ENCODE measurements around the gene COMTD1. TPM values are rescaled to one million over a fixed set of nuclear protein-coding genes. Genes with fewer than 3 reads are reported as not detected.
"Not testable (repeated sequence)": the region's sequence is repeated elsewhere in the genome, so short reads cannot be mapped to it uniquely, and the experiment has no call there.

The COMTD1 gene
- total RNA-seq, 5 donors from 2014 or later (not counting 1 experiment from before 2014, with no cell fraction given) = 11.2 to 39.0 (median 33.8) TPM

GRCh38 chr10:75208181-75208580, 27.6 kb downstream of the COMTD1 start:
- H3K36me3 Mint-ChIP-seq = peaks cover 14% of the 10 kb centered on the region
- ATAC-seq (replicated peaks in 1 of 4) = no peak
- H3K4me3 ChIP-seq (ENCODE audit: control insufficient read depth in 1 of 2, extremely low read depth in 1 of 2, low read length in 1 of 2) = no peak overlapping the region
- H3K27ac Mint-ChIP-seq = peak overlapping the region; percentile 11 to 63
- no peaks in the 10 kb centered on the region for H3K27me3 Mint-ChIP-seq
- no peaks in the 10 kb centered on the region for H3K9me3 ChIP-seq
- H3K27me3 ChIP-seq (replicated peaks in 1 of 2; ENCODE audit: control insufficient read depth in 2 of 2, extremely low read depth in 1 of 2, insufficient read depth in 2 of 2, low read length in 1 of 2) = no peaks in the 10 kb centered on the region
- DNase-seq = no peak
- H3K9me3 Mint-ChIP-seq = no peaks in the 10 kb centered on the region
- H3K36me3 ChIP-seq (ENCODE audit: control insufficient read depth in 2 of 2, extremely low read depth in 1 of 2, insufficient read depth in 1 of 2, low read length in 1 of 2) = peaks cover 0 to 11% of the 10 kb centered on the region in 2 donors
- POLR2A ChIA-PET = no interaction called here
- WGBS (ENCODE audit: insufficient coverage) = 73% methylated on average over 2 of the region's 4 CpGs
- peaks cover 14 to 27% of the 10 kb centered on the region in 2 experiments for H3K4me1 ChIP-seq (ENCODE audit: control insufficient read depth in 1 of 2, extremely low read depth in 1 of 2, insufficient read depth in 2 of 2, low read length in 2 of 2)
- peak overlapping the region in 2 of 3 donors; percentile 42 to 50 for H3K4me3 Mint-ChIP-seq
- H3K4me1 Mint-ChIP-seq = peaks cover 22 to 27% (median 26%) of the 10 kb centered on the region in 3 donors
- H3K27ac ChIP-seq (ENCODE audit: low read length) = no peak overlapping the region
- CTCF ChIA-PET = interaction anchor here in 1 of 2 donors (0.6 to 1.2 kb wide), 3 partner anchors 20 to 42 kb away, joined by 3 to 9 read pairs (median 4); no protein-coding TSS in a partner anchor

GRCh38 chr10:75207857-75208144, 28.0 kb downstream of the COMTD1 start:
- Mint-ChIP-seq H3K27me3 (no peaks in the 10 kb centered on the region), H3K4me3 (peak overlapping the region in 1 of 3 donors; percentile 42), H3K4me1 (peaks cover 20 to 23% (median 22%) of the 10 kb centered on the region in 3 donors), H3K27ac (peak overlapping the region in 1 of 2 donors; percentile 11), H3K9me3 (no peaks in the 10 kb centered on the region), H3K36me3 (peaks cover 13% of the 10 kb centered on the region)
- Histone ChIP-seq H3K9me3 (no peaks in the 10 kb centered on the region), H3K27me3 (replicated peaks in 1 of 2; ENCODE audit: control insufficient read depth in 2 of 2, extremely low read depth in 1 of 2, insufficient read depth in 2 of 2, low read length in 1 of 2) (no peaks in the 10 kb centered on the region), H3K27ac (ENCODE audit: low read length) (no peak overlapping the region), H3K36me3 (ENCODE audit: control insufficient read depth in 2 of 2, extremely low read depth in 1 of 2, insufficient read depth in 1 of 2, low read length in 1 of 2) (peaks cover 0 to 7% of the 10 kb centered on the region in 2 donors), H3K4me1 (ENCODE audit: control insufficient read depth in 1 of 2, extremely low read depth in 1 of 2, insufficient read depth in 2 of 2, low read length in 2 of 2) (peaks cover 14 to 24% of the 10 kb centered on the region in 2 experiments), H3K4me3 (ENCODE audit: control insufficient read depth in 1 of 2, extremely low read depth in 1 of 2, low read length in 1 of 2) (no peak overlapping the region)
- ATAC-seq (replicated peaks in 1 of 4) = no peak
- ChIA-PET CTCF (interaction anchor here in 1 of 2 donors (0.6 to 1.2 kb wide), 3 partner anchors 20 to 41 kb away, joined by 3 to 9 read pairs (median 4); no protein-coding TSS in a partner anchor), POLR2A (interaction anchor here in 1 of 2 donors (1.1 kb wide), 1 partner anchor 8 kb away, joined by 3 read pairs; no protein-coding TSS in a partner anchor)
- no peak for DNase-seq
- no CpG with 5 or more reads among the region's 1 CpG for WGBS (ENCODE audit: insufficient coverage)

- ChIA-PET POLR2A (interaction anchor here in 1 of 2 donors (1.1 kb wide), 1 partner anchor 9 kb away, joined by 3 read pairs; no protein-coding TSS in a partner anchor), CTCF (interaction anchor here in 1 of 2 donors (1.0 to 1.2 kb wide), 2 partner anchors 20 to 22 kb away, joined by 4 to 9 read pairs; no protein-coding TSS in a partner anchor)
- DNase-seq (no peak), ATAC-seq (replicated peaks in 1 of 4) (no peak)
- no peak overlapping the region for H3K27ac Mint-ChIP-seq
- H3K36me3 Mint-ChIP-seq = peaks cover 8% of the 10 kb centered on the region
- peaks cover 0 to 2% of the 10 kb centered on the region in 2 donors for H3K36me3 ChIP-seq (ENCODE audit: control insufficient read depth in 2 of 2, extremely low read depth in 1 of 2, insufficient read depth in 1 of 2, low read length in 1 of 2)
- H3K4me1 Mint-ChIP-seq = peaks cover 15 to 18% (median 17%) of the 10 kb centered on the region in 3 donors
- H3K27me3 ChIP-seq (replicated peaks in 1 of 2; ENCODE audit: control insufficient read depth in 2 of 2, extremely low read depth in 1 of 2, insufficient read depth in 2 of 2, low read length in 1 of 2) = no peaks in the 10 kb centered on the region
- H3K4me1 ChIP-seq (ENCODE audit: control insufficient read depth in 1 of 2, extremely low read depth in 1 of 2, insufficient read depth in 2 of 2, low read length in 2 of 2) = peaks cover 13 to 21% of the 10 kb centered on the region in 2 experiments
- H3K4me3 ChIP-seq (ENCODE audit: control insufficient read depth in 1 of 2, extremely low read depth in 1 of 2, low read length in 1 of 2) = no peak overlapping the region
- H3K27ac ChIP-seq (ENCODE audit: low read length) = no peak overlapping the region
- H3K9me3 Mint-ChIP-seq = no peaks in the 10 kb centered on the region
- WGBS (ENCODE audit: insufficient coverage) = 59% methylated on average over 6 of the region's 13 CpGs
- H3K4me3 Mint-ChIP-seq = no peak overlapping the region
- H3K27me3 Mint-ChIP-seq = no peaks in the 10 kb centered on the region
- no peaks in the 10 kb centered on the region for H3K9me3 ChIP-seq
Measured at GRCh38 chr10:75207079-75207856, 28.5 kb downstream of the COMTD1 start.

GRCh38 chr10:75206638-75207037, 29.1 kb downstream of the COMTD1 start:
- 96% methylated on average over 4 of the region's 14 CpGs for WGBS (ENCODE audit: insufficient coverage)
- POLR2A ChIA-PET = interaction anchor here (0.7 to 1.1 kb wide), 2 partner anchors 9 to 945 kb away, joined by 3 to 7 read pairs; no protein-coding TSS in a partner anchor

GRCh38 chr10:75205908-75206307, 29.8 kb downstream of the COMTD1 start:
- no peaks in the 10 kb centered on the region for H3K9me3 ChIP-seq
- Mint-ChIP-seq H3K4me3 (no peak overlapping the region), H3K4me1 (peaks cover 4 to 6% (median 5%) of the 10 kb centered on the region in 3 donors), H3K27me3 (no peaks in the 10 kb centered on the region), H3K27ac (no peak overlapping the region), H3K36me3 (no peaks in the 10 kb centered on the region), H3K9me3 (no peaks in the 10 kb centered on the region)
- DNase-seq = no peak
- no peak overlapping the region for H3K27ac ChIP-seq (ENCODE audit: low read length)
- H3K36me3 ChIP-seq (ENCODE audit: control insufficient read depth in 2 of 2, extremely low read depth in 1 of 2, insufficient read depth in 1 of 2, low read length in 1 of 2) = no peaks in the 10 kb centered on the region
- POLR2A ChIA-PET = interaction anchor here (0.6 to 0.7 kb wide), 2 partner anchors 944 to 1248 kb away, joined by 3 to 7 read pairs; no protein-coding TSS in a partner anchor
- WGBS (ENCODE audit: insufficient coverage) = 83% methylated on average over 2 of the region's 2 CpGs
- ATAC-seq (replicated peaks in 1 of 4) = no peak
- H3K4me3 ChIP-seq (ENCODE audit: control insufficient read depth in 1 of 2, extremely low read depth in 1 of 2, low read length in 1 of 2) = no peak overlapping the region
- H3K4me1 ChIP-seq (ENCODE audit: control insufficient read depth in 1 of 2, extremely low read depth in 1 of 2, insufficient read depth in 2 of 2, low read length in 2 of 2) = peaks cover 3 to 13% of the 10 kb centered on the region in 2 experiments
- CTCF ChIA-PET = interaction anchor here in 1 of 2 donors (1.0 kb wide), 1 partner anchor 18 kb away, joined by 3 read pairs; no protein-coding TSS in a partner anchor
- H3K27me3 ChIP-seq (replicated peaks in 1 of 2; ENCODE audit: control insufficient read depth in 2 of 2, extremely low read depth in 1 of 2, insufficient read depth in 2 of 2, low read length in 1 of 2) = no peaks in the 10 kb centered on the region

More at GRCh38 chr10:75206638-75207037, 29.1 kb downstream of the COMTD1 start:
- not testable (repeated sequence) for ATAC-seq (replicated peaks in 1 of 4); H3K36me3 Mint-ChIP-seq; H3K9me3 Mint-ChIP-seq; H3K27ac Mint-ChIP-seq; H3K27ac ChIP-seq (ENCODE audit: low read length); H3K27me3 ChIP-seq (replicated peaks in 1 of 2; ENCODE audit: control insufficient read depth in 2 of 2, extremely low read depth in 1 of 2, insufficient read depth in 2 of 2, low read length in 1 of 2); H3K4me3 ChIP-seq (ENCODE audit: control insufficient read depth in 1 of 2, extremely low read depth in 1 of 2, low read length in 1 of 2); H3K27me3 Mint-ChIP-seq; H3K4me3 Mint-ChIP-seq; DNase-seq; H3K9me3 ChIP-seq; H3K36me3 ChIP-seq (ENCODE audit: control insufficient read depth in 2 of 2, extremely low read depth in 1 of 2, insufficient read depth in 1 of 2, low read length in 1 of 2)
- peaks cover 9 to 12% (median 11%) of the 10 kb centered on the region in 3 donors for H3K4me1 Mint-ChIP-seq
- CTCF ChIA-PET = interaction anchor here (1.0 to 1.2 kb wide), 2 partner anchors 18 to 19 kb away, joined by 3 to 9 read pairs; no protein-coding TSS in a partner anchor
- peaks cover 7 to 18% of the 10 kb centered on the region in 2 experiments for H3K4me1 ChIP-seq (ENCODE audit: control insufficient read depth in 1 of 2, extremely low read depth in 1 of 2, insufficient read depth in 2 of 2, low read length in 2 of 2)

GRCh38 chr10:75203724-75204123, 32.0 kb downstream of the COMTD1 start:
- no peak for DNase-seq
- no peaks in the 10 kb centered on the region for H3K36me3 ChIP-seq (ENCODE audit: control insufficient read depth in 2 of 2, extremely low read depth in 1 of 2, insufficient read depth in 1 of 2, low read length in 1 of 2)
- H3K27me3 ChIP-seq (replicated peaks in 1 of 2; ENCODE audit: control insufficient read depth in 2 of 2, extremely low read depth in 1 of 2, insufficient read depth in 2 of 2, low read length in 1 of 2) = no peaks in the 10 kb centered on the region
- Mint-ChIP-seq H3K9me3 (no peaks in the 10 kb centered on the region), H3K27me3 (no peaks in the 10 kb centered on the region), H3K4me3 (no peak overlapping the region), H3K4me1 (peaks cover 0 to 2% (median 0%) of the 10 kb centered on the region in 3 donors), H3K36me3 (no peaks in the 10 kb centered on the region), H3K27ac (no peak overlapping the region)
- CTCF ChIA-PET = interaction anchor here (0.7 to 1.2 kb wide), 3 partner anchors 14 to 27 kb away, joined by 3 to 5 read pairs (median 4); no protein-coding TSS in a partner anchor
- no peaks in the 10 kb centered on the region for H3K4me1 ChIP-seq (ENCODE audit: control insufficient read depth in 1 of 2, extremely low read depth in 1 of 2, insufficient read depth in 2 of 2, low read length in 2 of 2)
- ATAC-seq (replicated peaks in 1 of 4) = no peak
- H3K9me3 ChIP-seq = no peaks in the 10 kb centered on the region
- H3K27ac ChIP-seq (ENCODE audit: low read length) = no peak overlapping the region
- 94% methylated on average over 5 of the region's 5 CpGs for WGBS (ENCODE audit: insufficient coverage)
- POLR2A ChIA-PET = no interaction called here
- no peak overlapping the region for H3K4me3 ChIP-seq (ENCODE audit: control insufficient read depth in 1 of 2, extremely low read depth in 1 of 2, low read length in 1 of 2)

Data from T-cell (primary cell).